ENCODE measurements around the gene SHLD2.
"Not testable (repeated sequence)": the region's sequence is repeated elsewhere in the genome, so short reads cannot be mapped to it uniquely, and the experiment has no call there.

GRCh38 chr10:87211848-87212247 is 116.8 kb downstream of the SHLD2 start:
- not testable (repeated sequence) for TF ChIP-seq CTCF (IDR thresholded peaks at IDR 0.05; ENCODE audit: low read length); EZH2phosphoT487 (IDR thresholded peaks at IDR 0.05; ENCODE audit: low read length); EZH2 (optimal IDR thresholded peaks at IDR 0.05; ENCODE audit: low read depth, low read length)

Measured in MM.1S (cell line).